Skeletal muscle cell (primary cell): ENCODE data around the gene TP73.
A peak's percentile ranks its signal among the peaks of the same experiment; 100 is the strongest.

ENCODE experiments used
- DNase-seq: peaks from one replicate; pipeline ENCODE4 v3.0.0-alpha.2; 2010; ENCODE audit warnings: low read depth
- H3K4me3 ChIP-seq: 2 replicates; pipeline ENCODE4 v1.5.1; 2011; ENCODE audit warnings: low read depth, mild to moderate bottlenecking, control low read depth, low read length, moderate library complexity

The TP73 gene

GRCh38 chr1:3680488-3681230, 28.3 kb downstream of the TP73 start:
- H3K4me3 ChIP-seq: no peak overlapping the region
- no peak for DNase-seq

DNA sequence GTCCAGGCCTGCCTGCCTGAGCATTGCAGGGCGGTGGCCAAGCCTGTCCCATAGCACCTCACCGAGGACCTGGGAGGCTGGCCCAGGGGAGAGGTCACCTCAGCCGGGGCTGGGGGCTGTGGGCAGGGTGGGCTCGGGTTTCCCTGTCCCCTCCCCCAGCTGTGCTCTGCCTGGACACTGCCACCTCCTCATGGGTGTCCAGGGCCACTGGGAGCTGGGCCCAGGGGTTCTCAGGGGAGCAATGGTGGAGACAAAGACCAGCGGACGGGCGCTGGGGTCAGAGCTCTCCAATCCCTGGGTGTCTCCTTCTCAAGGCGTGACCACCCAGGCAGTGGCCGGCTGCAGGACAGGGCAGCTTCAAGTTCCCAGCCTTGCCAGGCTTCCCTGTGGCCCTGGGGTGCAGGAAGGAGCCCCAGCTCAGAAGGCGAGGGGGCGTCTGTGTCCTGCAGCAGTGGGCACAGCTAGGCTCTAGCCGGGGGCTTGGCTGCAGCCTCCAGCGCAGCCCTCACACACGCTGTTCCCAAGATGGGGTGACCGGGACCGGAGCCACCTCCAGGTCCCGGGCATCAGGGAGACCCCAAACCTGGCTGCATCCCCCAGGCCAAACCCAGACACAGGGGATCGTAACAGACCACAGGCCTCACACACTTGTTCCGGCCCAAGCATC, 29.0 kb downstream of the TP73 start:
- no peak for DNase-seq
- H3K4me3 ChIP-seq: no peak overlapping the region

DNA sequence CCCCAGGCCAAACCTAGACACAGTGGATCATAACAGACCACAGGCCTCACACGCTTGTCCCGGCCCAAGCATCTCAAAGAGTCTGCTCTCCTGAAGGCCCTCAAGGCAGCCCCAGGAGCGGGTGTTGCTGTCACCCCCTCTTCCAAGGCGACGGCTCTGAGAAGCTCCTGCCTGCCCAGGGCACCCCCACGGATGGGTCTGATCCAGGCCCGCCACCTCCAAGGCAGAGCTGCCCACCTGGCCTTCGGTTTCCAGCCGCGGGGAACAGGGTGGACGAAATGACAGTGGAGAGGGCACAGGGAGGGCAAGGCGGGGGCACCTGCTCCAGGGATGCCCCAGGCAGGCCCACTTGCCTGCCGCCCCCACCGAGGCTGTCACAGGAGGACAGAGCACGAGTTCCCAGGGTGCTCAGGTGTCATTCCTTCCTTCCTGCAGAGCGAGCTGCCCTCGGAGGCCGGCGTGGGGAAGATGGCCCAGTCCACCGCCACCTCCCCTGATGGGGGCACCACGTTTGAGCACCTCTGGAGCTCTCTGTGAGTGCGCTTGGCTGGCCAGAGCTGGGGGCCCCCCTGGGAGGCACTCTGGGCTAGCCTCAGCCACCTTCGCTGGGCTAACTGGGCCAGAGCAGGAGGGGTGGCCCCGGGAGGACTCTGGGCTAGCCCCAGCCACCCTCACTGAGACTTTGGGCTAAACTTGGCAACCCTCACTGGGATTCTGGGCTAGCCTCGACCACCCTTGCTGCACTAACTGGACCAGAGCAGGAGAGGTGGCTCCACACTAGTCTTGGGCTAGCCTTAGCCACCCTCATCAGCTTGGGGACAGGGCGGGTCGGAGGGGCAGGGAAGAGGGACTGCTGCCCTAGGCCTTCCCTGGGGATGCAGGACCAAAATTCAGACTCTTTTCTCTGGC, 29.8 kb downstream of the TP73 start:
- DNase-seq: no peak
- no peak overlapping the region for H3K4me3 ChIP-seq

GRCh38 chr1:3683197-3683596, 30.9 kb downstream of the TP73 start:
- no peak for DNase-seq

DNA sequence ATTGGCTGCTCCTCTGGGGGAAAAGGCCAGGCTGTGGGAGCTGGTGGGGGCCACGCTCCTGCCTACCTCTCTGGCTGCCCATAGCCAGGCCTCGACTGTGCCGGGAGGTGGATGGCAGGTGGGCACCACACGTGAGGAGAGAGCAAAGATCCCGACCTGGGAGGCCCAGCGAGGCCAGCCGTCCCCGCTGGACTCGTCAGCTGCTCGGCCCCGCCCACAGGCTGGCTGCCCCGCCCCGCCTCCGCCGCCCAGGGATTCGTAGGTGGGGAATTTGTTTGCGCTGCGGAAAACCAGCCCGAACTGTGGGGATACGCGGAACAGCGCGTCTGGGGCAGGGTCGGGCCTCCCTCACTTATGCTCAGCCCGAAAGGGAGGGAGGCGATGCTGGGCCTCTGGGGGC, 31.7 kb downstream of the TP73 start:
- H3K4me3 ChIP-seq: no peak overlapping the region
- DNase-seq: no peak

More at GRCh38 chr1:3683197-3683596, 30.9 kb downstream of the TP73 start:
- no peak overlapping the region for H3K4me3 ChIP-seq

- no peak overlapping the region for H3K4me3 ChIP-seq
- DNase-seq: no peak
Measured at GRCh38 chr1:3685222-3685621, 32.9 kb downstream of the TP73 start.

DNA sequence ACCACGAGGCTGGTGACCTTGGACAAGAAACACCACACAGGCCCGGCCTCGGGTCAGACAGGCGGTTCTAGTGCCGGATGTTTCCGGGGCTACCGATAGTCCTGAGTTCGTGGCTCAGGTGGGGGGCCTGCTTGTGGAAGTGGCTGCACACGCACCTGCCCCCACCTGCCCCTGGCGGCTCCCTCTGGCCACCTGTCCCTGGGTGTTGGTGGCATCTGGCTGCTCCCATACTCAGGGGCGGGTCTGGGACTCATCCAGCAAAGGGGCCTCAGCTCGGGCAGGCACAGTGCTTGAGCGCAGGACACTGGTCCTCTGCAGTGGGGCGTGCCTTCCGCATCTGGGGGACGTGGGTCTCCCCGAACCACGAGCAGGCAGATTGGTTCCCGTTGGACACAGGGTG, 33.6 kb downstream of the TP73 start:
- DNase-seq: no peak
- H3K4me3 ChIP-seq: no peak overlapping the region

- no peak for DNase-seq
- H3K4me3 ChIP-seq: no peak overlapping the region
Measured at GRCh38 chr1:3687504-3687903, 35.2 kb downstream of the TP73 start.

GRCh38 chr1:3688356-3689137, 36.2 kb downstream of the TP73 start:
- no peak overlapping the region for H3K4me3 ChIP-seq
- no peak for DNase-seq

DNA sequence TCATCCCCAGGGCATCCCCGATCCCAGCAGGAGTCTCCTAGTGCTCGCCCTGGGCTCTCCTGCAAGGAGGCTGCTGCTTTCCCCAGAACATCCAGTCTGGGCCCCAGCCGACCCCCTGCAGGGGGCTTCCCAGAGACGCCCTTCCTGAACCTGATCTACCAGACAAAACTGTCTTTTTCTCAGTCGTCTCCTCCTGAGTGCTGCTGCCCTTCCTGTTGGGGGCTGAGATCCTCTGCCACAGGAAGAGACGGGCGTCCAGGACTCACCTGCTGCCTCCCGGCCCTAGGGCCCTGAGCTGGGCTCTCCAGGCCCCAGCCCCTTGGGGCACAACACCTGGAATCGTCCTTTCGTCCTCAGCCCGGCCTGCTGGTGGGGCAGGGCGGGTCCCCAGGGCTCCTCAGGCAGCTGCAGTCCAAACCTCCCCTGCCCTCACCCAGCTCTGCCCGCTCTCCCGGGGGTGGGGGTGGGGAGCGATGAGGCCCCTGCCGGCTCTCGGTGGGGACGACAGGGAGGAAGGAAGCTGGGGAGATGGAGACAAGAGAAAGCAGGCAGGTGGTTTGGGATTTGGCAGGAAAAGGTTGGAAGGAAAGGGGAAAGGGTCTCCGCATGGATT, 36.9 kb downstream of the TP73 start:
- H3K4me3 ChIP-seq: no peak overlapping the region
- DNase-seq: no peak

DNA sequence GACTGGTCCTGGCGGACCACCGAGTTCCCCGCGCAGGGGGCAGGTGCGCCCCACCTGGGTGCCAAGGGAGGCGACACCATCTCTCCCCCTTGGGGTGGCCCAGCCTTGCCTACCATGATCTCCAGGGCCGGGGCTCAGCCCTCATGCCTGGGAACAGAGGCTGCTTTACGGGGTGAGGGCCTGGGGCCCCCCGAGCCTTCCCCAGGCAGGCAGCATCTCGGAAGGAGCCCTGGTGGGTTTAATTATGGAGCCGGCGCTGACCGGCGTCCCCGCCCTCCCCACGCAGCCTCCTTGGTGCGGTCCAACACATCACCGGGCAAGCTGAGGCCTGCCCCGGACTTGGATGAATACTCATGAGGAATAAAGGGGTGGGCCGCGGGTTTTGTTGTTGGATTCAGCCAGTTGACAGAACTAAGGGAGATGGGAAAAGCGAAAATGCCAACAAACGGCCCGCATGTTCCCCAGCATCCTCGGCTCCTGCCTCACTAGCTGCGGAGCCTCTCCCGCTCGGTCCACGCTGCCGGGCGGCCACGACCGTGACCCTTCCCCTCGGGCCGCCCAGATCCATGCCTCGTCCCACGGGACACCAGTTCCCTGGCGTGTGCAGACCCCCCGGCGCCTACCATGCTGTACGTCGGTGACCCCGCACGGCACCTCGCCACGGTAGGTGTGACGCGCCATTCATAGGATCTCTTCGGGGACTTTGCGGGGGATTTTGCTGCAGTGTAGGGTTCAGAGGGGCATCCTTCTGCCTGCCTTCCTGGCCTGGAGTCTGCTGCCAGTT, 38.2 kb downstream of the TP73 start:
- H3K4me3 ChIP-seq: no peak overlapping the region

DNA sequence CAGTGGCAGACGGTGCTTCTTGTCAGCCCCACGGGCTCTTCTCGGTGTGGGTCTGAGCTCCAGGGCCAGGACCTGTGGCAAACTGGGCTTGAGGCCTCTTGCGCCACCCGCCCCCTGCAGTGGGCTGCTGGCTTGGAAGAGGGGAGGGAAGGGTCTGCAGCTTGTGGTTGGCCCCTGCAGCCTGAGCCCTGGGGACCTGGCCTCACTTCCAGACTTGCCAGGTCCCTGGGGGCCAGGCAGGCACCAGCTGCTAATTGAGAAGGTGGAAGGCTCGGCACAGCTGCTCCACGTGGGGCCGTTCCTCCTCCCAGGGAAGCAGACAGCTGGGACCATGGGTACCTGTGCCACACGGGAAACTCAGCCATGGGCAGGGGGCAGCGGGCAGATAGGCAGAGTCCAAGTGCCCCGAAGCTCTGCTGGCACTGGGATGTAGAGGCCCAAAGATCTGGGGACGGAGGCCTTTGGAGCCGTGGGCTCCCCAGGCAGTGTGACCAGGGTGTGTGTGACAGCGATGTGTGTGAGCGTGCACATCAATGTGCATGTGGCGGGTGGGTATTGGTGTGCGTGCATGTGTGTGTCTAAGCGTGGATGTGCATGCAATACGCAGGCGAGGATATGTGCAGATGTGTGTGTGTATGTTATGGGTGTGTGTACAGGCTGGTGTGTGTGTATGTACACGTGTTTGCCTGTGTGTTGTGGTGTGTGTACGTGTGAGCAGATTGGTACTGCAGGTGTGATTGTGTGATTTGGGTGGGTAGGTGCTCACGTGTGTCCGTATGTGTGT, 39.3 kb downstream of the TP73 start:
- H3K4me3 ChIP-seq: no peak overlapping the region
- DNase-seq: no peak

More for the DNA sequence above, 38.2 kb downstream of the TP73 start:
- DNase-seq: no peak

DNA sequence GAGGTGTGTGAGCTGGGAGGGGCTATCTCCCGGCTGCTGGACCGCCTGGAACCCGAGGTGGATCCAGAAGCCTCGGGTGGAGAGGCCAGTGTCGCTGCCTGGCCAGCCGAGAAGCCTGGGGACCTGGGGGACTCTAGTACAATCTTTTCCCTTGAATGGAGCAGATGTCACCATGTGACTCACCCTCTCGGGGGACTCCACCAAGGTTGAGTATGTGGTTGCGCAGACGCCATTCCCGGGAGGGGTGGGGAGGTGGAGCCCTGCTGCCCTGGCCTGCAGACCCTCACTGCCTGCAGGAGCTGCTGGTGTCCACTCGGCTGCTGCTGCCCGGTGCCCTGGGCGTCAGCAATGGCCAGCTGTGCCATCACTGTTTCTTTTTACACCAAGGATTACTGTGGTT, 40.3 kb downstream of the TP73 start:
- H3K4me3 ChIP-seq: no peak overlapping the region

DNA sequence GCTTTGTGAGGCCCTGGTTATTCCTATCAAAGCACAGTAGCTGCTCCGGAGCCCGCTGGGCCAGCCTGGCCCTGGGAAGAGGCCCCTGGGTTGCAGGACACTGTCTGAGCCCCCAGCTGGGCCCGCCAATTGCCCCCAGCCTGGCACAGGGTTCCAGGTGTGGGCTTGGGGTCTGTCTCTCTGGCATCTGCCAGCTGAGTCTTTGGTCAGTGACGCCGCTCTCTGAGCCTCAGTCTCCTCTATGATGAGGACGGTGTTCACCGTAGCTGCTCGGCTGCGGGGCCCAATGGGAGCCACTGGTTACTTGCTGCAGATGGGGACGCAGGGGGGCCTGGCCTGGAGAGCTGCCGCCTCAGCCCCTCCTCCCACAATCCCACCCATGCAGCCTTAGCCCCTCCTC, 41.0 kb downstream of the TP73 start:
- no peak for DNase-seq
- no peak overlapping the region for H3K4me3 ChIP-seq

More for the DNA sequence above, 40.3 kb downstream of the TP73 start:
- no peak for DNase-seq

- H3K4me3 ChIP-seq: peak overlapping the region; percentile 20
- DNase-seq: no peak
Measured at GRCh38 chr1:3695326-3696217, 43.3 kb downstream of the TP73 start.

GRCh38 chr1:3696689-3697088, 44.4 kb downstream of the TP73 start:
- H3K4me3 ChIP-seq: no peak overlapping the region
- DNase-seq: no peak

- no peak overlapping the region for H3K4me3 ChIP-seq
- DNase-seq: no peak
Measured at GRCh38 chr1:3697104-3697503, 44.8 kb downstream of the TP73 start.
